Fibroblast of lung (primary cell): ENCODE measurements around the gene MSI2.

Experiments
- CTCF ChIP-seq, 2 donors: IDR thresholded peaks in 1 of 2; conservative IDR thresholded peaks in 1 of 2; 1 replicate in 1 of 2; 2 replicates in 1 of 2; pipeline ENCODE4 v1.5.1; 2011 to 2012; ENCODE audit warnings: low read length in 2 of 2, control low read depth in 1 of 2, inconsistent platforms in 1 of 2, low read depth in 1 of 2, mild to moderate bottlenecking in 1 of 2
- EZH2 ChIP-seq: IDR thresholded peaks from 2 replicates; pipeline ENCODE4 v1.5.1; 2012; ENCODE audit warnings: low read length, control low read depth, mild to moderate bottlenecking; ENCODE audit errors: missing control alignments

DNA sequence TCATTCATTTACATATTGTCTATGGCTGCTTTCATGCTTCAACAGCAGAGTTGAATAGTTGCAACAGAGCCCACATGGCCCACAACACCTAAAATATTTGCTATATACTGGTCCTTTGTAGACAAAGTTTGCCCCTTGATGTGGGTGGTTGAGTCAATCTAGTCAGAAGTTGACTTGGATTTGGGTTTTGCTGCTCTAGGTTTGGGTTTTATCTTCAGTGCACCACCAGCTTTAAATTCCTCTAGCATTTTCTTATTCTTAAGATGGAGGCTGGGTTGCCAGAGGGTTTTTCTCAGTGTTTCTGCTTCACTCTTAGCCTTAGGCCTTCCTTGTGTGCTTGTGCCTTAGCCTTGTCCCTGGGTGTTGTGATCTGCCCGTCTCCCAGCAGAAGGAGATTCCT lies 437.7 kb downstream of the MSI2 start:
- TF ChIP-seq CTCF (conservative IDR thresholded peaks at IDR 0.05 in 1 of 2, IDR thresholded peaks at IDR 0.05 in 1 of 2; ENCODE audit: low read depth in 1 of 2, low read length in 2 of 2) (no peak), EZH2 (no peak)
